Fibroblast of lung (primary cell): Measurements from ENCODE around the gene RAB44.

Experiments
- CTCF ChIP-seq, 2 donors: IDR thresholded peaks in 1 of 2; conservative IDR thresholded peaks in 1 of 2; 1 replicate in 1 of 2; 2 replicates in 1 of 2; pipeline ENCODE4 v1.5.1; 2011 to 2012; ENCODE audit warnings: low read length in 2 of 2, control low read depth in 1 of 2, inconsistent platforms in 1 of 2, low read depth in 1 of 2, mild to moderate bottlenecking in 1 of 2
- EZH2 ChIP-seq: IDR thresholded peaks from 2 replicates; pipeline ENCODE4 v1.5.1; 2012; ENCODE audit warnings: low read length, control low read depth, mild to moderate bottlenecking; ENCODE audit errors: missing control alignments

- TF ChIP-seq CTCF (conservative IDR thresholded peaks at IDR 0.05 in 1 of 2, IDR thresholded peaks at IDR 0.05 in 1 of 2; ENCODE audit: low read depth in 1 of 2, low read length in 2 of 2) (no peak), EZH2 (no peak)
These were observed 35.7 kb downstream of the RAB44 start for GRCh38 chr6:36733300-36733699.
